HepG2 (cell line): ENCODE data around the gene CLDN20.

Experiments used
- CTCF ChIP-seq: sonication (generic); formaldehyde crosslinking; IDR thresholded peaks from 2 replicates; pipeline ENCODE4 v1.5.0; 2020; ENCODE audit warnings: mild to moderate bottlenecking, missing genetic modification reagents, moderate library complexity
- ONECUT2 ChIP-seq: sonication (generic); formaldehyde crosslinking; IDR thresholded peaks from 2 replicates; pipeline ENCODE4 v1.4.0; 2020; ENCODE audit warnings: missing genetic modification reagents
- SMC3 ChIP-seq: IDR thresholded peaks from 2 replicates; pipeline ENCODE4 v1.6.1; 2011; ENCODE audit warnings: low read length, improper control_type of control experiment
- ZNF883 ChIP-seq: sonication (generic); formaldehyde crosslinking; IDR thresholded peaks from 2 replicates; pipeline ENCODE4 v1.5.1; 2020; ENCODE audit warnings: mild to moderate bottlenecking, missing genetic modification reagents; ENCODE audit errors: not compliant biosample characterization

DNA sequence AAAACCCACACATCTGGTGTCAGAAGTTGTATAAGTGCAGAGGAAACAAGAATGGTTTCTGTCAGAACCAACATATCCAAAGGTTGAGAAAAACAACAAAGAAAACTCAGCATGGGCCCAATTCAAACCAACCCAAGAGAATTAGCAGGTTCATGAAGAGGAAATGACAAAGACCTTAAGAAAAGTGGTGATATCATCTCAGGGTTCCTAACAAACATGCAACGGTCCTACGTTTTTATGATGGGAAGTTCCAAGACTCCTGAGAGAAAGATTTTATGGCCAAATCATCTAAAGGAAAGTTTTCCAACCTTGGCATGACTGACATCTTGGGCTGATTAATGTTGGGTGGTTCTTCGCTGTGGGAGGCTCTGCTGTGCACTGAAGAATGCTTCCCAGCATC, 27.5 kb downstream of the CLDN20 start:
- no peak for TF ChIP-seq ONECUT2 (CRISPR knock-in tag)
- TF ChIP-seq ZNF883, result no peak
- TF ChIP-seq CTCF (CRISPR knock-in tag), result no peak
- no peak for TF ChIP-seq SMC3
